Measurements from ENCODE around the gene OTP.
A peak's percentile ranks its signal among the peaks of the same experiment; 100 is the strongest.

DNA sequence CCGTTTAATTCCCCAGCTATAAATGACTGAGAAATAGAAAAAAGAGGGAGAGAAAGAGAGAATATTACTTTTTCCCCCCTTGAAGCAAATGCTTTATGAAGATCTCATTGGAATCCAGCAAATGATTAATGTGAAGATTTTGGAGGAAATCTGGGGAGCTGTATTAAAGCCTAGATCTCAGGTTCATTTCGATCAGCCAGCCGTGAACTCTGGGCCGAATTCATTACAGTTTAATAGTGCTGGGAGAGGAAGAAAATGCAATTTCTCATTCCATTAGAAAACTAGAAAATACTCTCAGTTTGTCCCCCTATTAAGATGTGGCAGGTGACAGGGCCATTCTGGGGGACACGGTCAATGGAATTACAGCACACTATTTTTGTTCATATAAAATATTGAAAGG is 4.8 kb downstream of the OTP start:
- TF ChIP-seq, protein P1, sequence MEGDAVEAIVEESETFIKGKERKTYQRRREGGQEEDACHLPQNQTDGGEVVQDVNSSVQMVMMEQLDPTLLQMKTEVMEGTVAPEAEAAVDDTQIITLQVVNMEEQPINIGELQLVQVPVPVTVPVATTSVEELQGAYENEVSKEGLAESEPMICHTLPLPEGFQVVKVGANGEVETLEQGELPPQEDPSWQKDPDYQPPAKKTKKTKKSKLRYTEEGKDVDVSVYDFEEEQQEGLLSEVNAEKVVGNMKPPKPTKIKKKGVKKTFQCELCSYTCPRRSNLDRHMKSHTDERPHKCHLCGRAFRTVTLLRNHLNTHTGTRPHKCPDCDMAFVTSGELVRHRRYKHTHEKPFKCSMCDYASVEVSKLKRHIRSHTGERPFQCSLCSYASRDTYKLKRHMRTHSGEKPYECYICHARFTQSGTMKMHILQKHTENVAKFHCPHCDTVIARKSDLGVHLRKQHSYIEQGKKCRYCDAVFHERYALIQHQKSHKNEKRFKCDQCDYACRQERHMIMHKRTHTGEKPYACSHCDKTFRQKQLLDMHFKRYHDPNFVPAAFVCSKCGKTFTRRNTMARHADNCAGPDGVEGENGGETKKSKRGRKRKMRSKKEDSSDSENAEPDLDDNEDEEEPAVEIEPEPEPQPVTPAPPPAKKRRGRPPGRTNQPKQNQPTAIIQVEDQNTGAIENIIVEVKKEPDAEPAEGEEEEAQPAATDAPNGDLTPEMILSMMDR (conservative IDR thresholded peaks at IDR 0.05; ENCODE audit: low read depth, low read length) = no peak
- TF ChIP-seq EZH2 (IDR thresholded peaks at IDR 0.05; ENCODE audit: borderline replicate concordance, low read depth, low read length, poor library complexity, severe bottlenecking) = peak; percentile 34

Data from A673 (cell line).